Neural cell (in vitro differentiated cells): ENCODE measurements around the gene IP6K1. TPM values are rescaled to one million over a fixed set of nuclear protein-coding genes. Genes with fewer than 3 reads are reported as not detected.

Source experiments
- H2AFZ ChIP-seq: fragments of 200-600, 300-800 bp; sonication (generic), shearing (Covaris generic); 2 replicates; pipeline ENCODE4 v1.6.0; 2014; ENCODE audit warnings: low read depth, mild to moderate bottlenecking, antibody characterized with exemption, low read length, moderate library complexity
- H3F3A ChIP-seq: fragments of 200-600 bp; shearing (Covaris generic); 2 replicates; pipeline ENCODE4 v1.6.1; 2016; ENCODE audit warnings: mild to moderate bottlenecking, moderate library complexity, mixed read lengths, antibody characterized with exemption, low read length; ENCODE audit not compliant: insufficient read depth, poor library complexity, severe bottlenecking
- H3K27ac ChIP-seq: fragments of 200-600, 300-800 bp; sonication (generic), shearing (Covaris generic); 2 replicates; pipeline ENCODE4 v1.5.1; 2014; ENCODE audit warnings: mild to moderate bottlenecking, low read length, moderate library complexity
- H3K27me3 ChIP-seq: fragments of 300-800, 200-600 bp; sonication (generic), shearing (Covaris generic); 2 replicates; pipeline ENCODE4 v1.6.0; 2014; ENCODE audit warnings: mild to moderate bottlenecking, low read depth, low read length, moderate library complexity; ENCODE audit not compliant: insufficient read depth
- H3K36me3 ChIP-seq: fragments of 300-800, 200-600 bp; sonication (generic), shearing (Covaris generic); 2 replicates; pipeline ENCODE4 v1.5.1; 2014; ENCODE audit warnings: mild to moderate bottlenecking, antibody characterized with exemption, low read length, moderate library complexity; ENCODE audit not compliant: insufficient read depth
- H3K4me2 ChIP-seq: fragments of 300-800, 200-600 bp; sonication (generic), shearing (Covaris generic); 2 replicates; pipeline ENCODE4 v1.6.0; 2014; ENCODE audit warnings: mild to moderate bottlenecking, low read length
- H3K4me3 ChIP-seq: fragments of 300-800, 200-600 bp; sonication (generic), shearing (Covaris generic); 2 replicates; pipeline ENCODE4 v1.5.1; 2014; ENCODE audit warnings: mild to moderate bottlenecking, low read length, moderate library complexity
- H3K79me2 ChIP-seq: fragments of 200-600 bp; shearing (Covaris generic); replicated peaks from 2 replicates; pipeline ENCODE4 v1.6.0; 2014; ENCODE audit warnings: mild to moderate bottlenecking, low read length, moderate library complexity; ENCODE audit not compliant: insufficient read depth
- H3K9ac ChIP-seq: fragments of 300-800, 200-600 bp; sonication (generic), shearing (Covaris generic); 2 replicates; pipeline ENCODE4 v1.6.1; 2016; ENCODE audit warnings: mild to moderate bottlenecking, low read length, mixed read lengths
- H3K9me2 ChIP-seq: fragments of 200-600 bp; shearing (Covaris generic); 2 replicates; pipeline ENCODE4 v1.6.1; 2016; ENCODE audit warnings: mild to moderate bottlenecking, low read length, mixed read lengths; ENCODE audit not compliant: insufficient read depth
- H3K9me3 ChIP-seq: fragments of 200-600, 300-800 bp; sonication (generic), shearing (Covaris generic); 2 replicates; pipeline ENCODE4 v1.6.1; 2016; ENCODE audit warnings: mild to moderate bottlenecking, mixed run types, low read length, moderate library complexity, mixed read lengths
- H4K20me1 ChIP-seq: fragments of 200-600 bp; shearing (Covaris generic); 2 replicates; pipeline ENCODE4 v1.6.1; 2016; ENCODE audit warnings: mild to moderate bottlenecking, mixed run types; ENCODE audit not compliant: insufficient read depth
- CTCF ChIP-seq: fragments of 450-650 bp; IDR thresholded peaks from 2 replicates; pipeline ENCODE4 v1.5.1; 2014; ENCODE audit warnings: antibody characterized with exemption, mild to moderate bottlenecking, moderate library complexity; ENCODE audit not compliant: poor library complexity, severe bottlenecking
- EP300 ChIP-seq: fragments of 450-650 bp; conservative IDR thresholded peaks from 2 replicates; pipeline ENCODE4 v1.6.1; 2014; ENCODE audit warnings: antibody characterized with exemption, mild to moderate bottlenecking, moderate library complexity; ENCODE audit not compliant: poor library complexity, severe bottlenecking
- EZH2 ChIP-seq: fragments of 200-600, 300-800 bp; shearing (Covaris generic), sonication (generic); IDR thresholded peaks from 2 replicates; pipeline ENCODE4 v1.6.1; 2014; ENCODE audit warnings: antibody characterized with exemption, low read length, borderline replicate concordance, mild to moderate bottlenecking; ENCODE audit not compliant: insufficient read depth, poor library complexity, severe bottlenecking
- MXI1 ChIP-seq: fragments of 450-650 bp; conservative IDR thresholded peaks from 2 replicates; pipeline ENCODE4 v1.6.1; 2014; ENCODE audit warnings: antibody characterized with exemption, mild to moderate bottlenecking; ENCODE audit not compliant: poor library complexity, severe bottlenecking
- POLR2AphosphoS5 ChIP-seq: IDR thresholded peaks from 2 replicates; pipeline ENCODE4 v1.6.1; 2012
- RAD21 ChIP-seq: fragments of 450-650 bp; conservative IDR thresholded peaks from 2 replicates; pipeline ENCODE4 v1.6.1; 2014; ENCODE audit warnings: antibody characterized with exemption, mild to moderate bottlenecking, moderate library complexity
- REST ChIP-seq: IDR thresholded peaks from 2 replicates; pipeline ENCODE4 v1.6.1; 2012; ENCODE audit warnings: borderline replicate concordance
- SMC3 ChIP-seq: fragments of 450-650 bp; conservative IDR thresholded peaks from 2 replicates; pipeline ENCODE4 v1.6.1; 2014; ENCODE audit warnings: antibody characterized with exemption, mild to moderate bottlenecking, moderate library complexity; ENCODE audit not compliant: poor library complexity
- TAF1 ChIP-seq: IDR thresholded peaks from 2 replicates; pipeline ENCODE4 v1.6.1; 2012; ENCODE audit warnings: low read depth
- polyA plus RNA-seq: library from polyadenylated mRNA; depleted of rRNA; stranded (reverse); fragments of >200 nt; gene quantifications from 2 replicates; pipeline ENCODE4 v1.2.3, GENCODE V29; 2014

IP6K1 gene
- polyA plus RNA-seq, 1 donor from 2014 or later: 52.7 TPM

- H3K4me3 ChIP-seq: peak overlapping the region; percentile 25
- peak overlapping the region; percentile 89 for H3K27ac ChIP-seq
- H3K9ac ChIP-seq: peak overlapping the region; percentile 56
- H3K27me3 ChIP-seq: no peaks in the 10 kb centered on the region
- H3K36me3 ChIP-seq: no peaks in the 10 kb centered on the region
- H3K79me2 ChIP-seq: peaks cover 5% of the 10 kb centered on the region
- TF ChIP-seq TAF1 (no peak), POLR2AphosphoS5 (no peak), REST (no peak), EZH2 (no peak), CTCF (no peak)
- peak overlapping the region; percentile 11 for H3K4me2 ChIP-seq
- H4K20me1 ChIP-seq: no peaks in the 10 kb centered on the region
- no peaks in the 10 kb centered on the region for H3F3A ChIP-seq
- H3K9me3 ChIP-seq: no peaks in the 10 kb centered on the region
- H3K9me2 ChIP-seq: no peaks in the 10 kb centered on the region
- peak overlapping the region; percentile 66 for H2AFZ ChIP-seq
Observed at GRCh38 chr3:49790626-49791411, 4.5 kb upstream of the IP6K1 start.

GRCh38 chr3:49788056-49788455 is 1.7 kb upstream of the IP6K1 start:
- Histone ChIP-seq H3K27me3 (no peaks in the 10 kb centered on the region), H3K79me2 (peaks cover 31% of the 10 kb centered on the region), H3K9ac (no peak overlapping the region), H3K9me3 (no peaks in the 10 kb centered on the region), H2AFZ (no peak overlapping the region), H3F3A (no peaks in the 10 kb centered on the region), H3K36me3 (no peaks in the 10 kb centered on the region), H3K4me2 (no peak overlapping the region), H4K20me1 (no peaks in the 10 kb centered on the region), H3K4me3 (no peak overlapping the region), H3K27ac (no peak overlapping the region), H3K9me2 (no peaks in the 10 kb centered on the region)
- no peak for TF ChIP-seq CTCF
- no peak for TF ChIP-seq REST
- TF ChIP-seq MXI1: no peak
- TF ChIP-seq SMC3: no peak
- no peak for TF ChIP-seq TAF1
- TF ChIP-seq EP300: no peak
- no peak for TF ChIP-seq POLR2AphosphoS5
- TF ChIP-seq RAD21: no peak
- TF ChIP-seq EZH2: no peak
